ENCODE results near the gene RASAL2.
A peak's percentile ranks its signal among the peaks of the same experiment; 100 is the strongest.
"Not testable (repeated sequence)": the region's sequence is repeated elsewhere in the genome, so short reads cannot be mapped to it uniquely, and the experiment has no call there.

RASAL2 gene

DNA sequence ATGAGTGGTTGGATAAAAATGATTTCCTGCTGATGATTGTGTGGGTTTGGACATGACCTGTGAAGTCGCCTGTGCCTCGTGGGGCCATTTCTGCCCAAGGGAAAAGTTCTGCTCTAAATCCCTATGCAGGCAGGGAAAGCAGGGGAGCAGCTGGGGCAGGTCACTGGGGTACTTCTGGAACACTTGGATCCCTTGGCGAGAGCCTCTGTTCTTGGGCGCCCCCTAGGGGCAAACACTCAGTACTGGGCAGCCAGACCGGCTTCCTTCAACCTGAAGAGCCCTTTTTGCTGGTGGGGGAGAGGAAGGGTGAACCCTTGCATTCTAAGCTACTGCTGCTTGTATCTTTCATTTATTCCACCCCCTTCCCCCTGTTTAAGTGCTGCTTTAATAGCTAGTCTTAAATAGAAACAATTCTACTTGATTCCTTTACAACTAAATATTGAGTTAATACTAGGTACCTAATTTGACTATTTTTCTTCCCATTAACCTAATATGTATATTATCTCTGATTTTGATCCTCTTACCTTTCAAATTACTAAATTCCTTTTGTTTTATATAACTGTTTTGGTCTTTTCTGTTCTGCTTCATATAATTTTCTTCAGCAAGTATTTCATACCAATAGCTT, 407.9 kb downstream of the RASAL2 start:
- CTCF ChIA-PET: interaction anchor here (0.5 to 9.0 kb wide), 56 partner anchors 14 to 555 kb away, joined by 3 to 205 read pairs (median 4); partner anchors contain the start of gene TEX35
- H3K4me3 ChIP-seq (ENCODE audit: low read depth, low read length): no peak overlapping the region
- DNase-seq (ENCODE audit: low read depth, low spot score): no peak
- TF ChIP-seq, protein P1, sequence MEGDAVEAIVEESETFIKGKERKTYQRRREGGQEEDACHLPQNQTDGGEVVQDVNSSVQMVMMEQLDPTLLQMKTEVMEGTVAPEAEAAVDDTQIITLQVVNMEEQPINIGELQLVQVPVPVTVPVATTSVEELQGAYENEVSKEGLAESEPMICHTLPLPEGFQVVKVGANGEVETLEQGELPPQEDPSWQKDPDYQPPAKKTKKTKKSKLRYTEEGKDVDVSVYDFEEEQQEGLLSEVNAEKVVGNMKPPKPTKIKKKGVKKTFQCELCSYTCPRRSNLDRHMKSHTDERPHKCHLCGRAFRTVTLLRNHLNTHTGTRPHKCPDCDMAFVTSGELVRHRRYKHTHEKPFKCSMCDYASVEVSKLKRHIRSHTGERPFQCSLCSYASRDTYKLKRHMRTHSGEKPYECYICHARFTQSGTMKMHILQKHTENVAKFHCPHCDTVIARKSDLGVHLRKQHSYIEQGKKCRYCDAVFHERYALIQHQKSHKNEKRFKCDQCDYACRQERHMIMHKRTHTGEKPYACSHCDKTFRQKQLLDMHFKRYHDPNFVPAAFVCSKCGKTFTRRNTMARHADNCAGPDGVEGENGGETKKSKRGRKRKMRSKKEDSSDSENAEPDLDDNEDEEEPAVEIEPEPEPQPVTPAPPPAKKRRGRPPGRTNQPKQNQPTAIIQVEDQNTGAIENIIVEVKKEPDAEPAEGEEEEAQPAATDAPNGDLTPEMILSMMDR (IDR thresholded peaks at IDR 0.05; ENCODE audit: insufficient read depth, low read length, missing control alignments): peak; percentile 90
- POLR2A ChIA-PET: no interaction called here

DNA sequence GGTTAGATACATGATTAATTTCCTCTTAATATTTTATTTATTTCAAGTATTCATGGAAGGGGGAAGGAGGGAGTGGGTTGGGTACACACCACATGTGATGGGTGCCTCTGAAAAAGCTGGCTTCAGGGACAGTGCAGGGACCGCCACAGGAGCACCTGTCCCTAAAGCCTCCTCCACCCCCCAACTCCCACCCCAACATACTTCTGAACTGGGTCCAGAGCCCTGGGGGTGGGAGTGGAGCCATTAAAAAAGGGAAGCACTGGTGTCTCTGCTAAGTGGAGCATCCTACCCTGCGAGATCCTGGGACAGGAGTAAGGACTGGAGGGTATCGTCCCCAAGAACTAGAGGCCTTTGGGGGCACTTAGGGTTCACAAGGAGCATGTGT, 408.4 kb downstream of the RASAL2 start:
- no peak for DNase-seq (ENCODE audit: low read depth, low spot score)
- no peak overlapping the region for H3K4me3 ChIP-seq (ENCODE audit: low read depth, low read length)
- ChIA-PET CTCF (interaction anchor here (0.5 to 9.0 kb wide), 52 partner anchors 14 to 556 kb away, joined by 3 to 205 read pairs (median 5); partner anchors contain the start of gene TEX35), POLR2A (no interaction called here)
- TF ChIP-seq, protein P1 (IDR thresholded peaks at IDR 0.05; ENCODE audit: insufficient read depth, low read length, missing control alignments): no peak

DNA sequence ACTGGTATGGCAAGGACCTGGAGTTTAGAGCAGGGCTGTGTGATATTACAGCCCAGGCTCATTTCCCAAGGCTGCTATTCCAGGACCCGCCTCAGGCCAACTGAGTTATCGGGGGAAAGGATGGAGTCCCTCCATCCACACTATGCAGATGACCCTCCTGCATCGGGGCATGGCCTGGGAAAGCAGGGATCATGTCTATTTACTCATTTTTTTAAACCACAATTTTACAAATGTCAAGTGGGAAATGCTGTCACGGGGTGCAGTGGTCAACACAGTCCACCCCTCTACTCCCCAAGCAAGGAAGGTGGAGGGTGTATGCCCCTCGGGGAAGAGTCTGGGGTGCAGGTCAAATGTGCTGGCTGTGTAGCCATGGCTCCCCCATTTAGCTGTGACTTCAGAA, 409.0 kb downstream of the RASAL2 start:
- ChIA-PET POLR2A (no interaction called here), CTCF (interaction anchor here (0.8 to 9.0 kb wide), 15 partner anchors 8 to 501 kb away, joined by 3 to 205 read pairs (median 8); partner anchors contain the start of gene TEX35)
- no peak overlapping the region for H3K4me3 ChIP-seq (ENCODE audit: low read depth, low read length)
- TF ChIP-seq, protein P1 (IDR thresholded peaks at IDR 0.05; ENCODE audit: insufficient read depth, low read length, missing control alignments): no peak
- DNase-seq (ENCODE audit: low read depth, low spot score): no peak

DNA sequence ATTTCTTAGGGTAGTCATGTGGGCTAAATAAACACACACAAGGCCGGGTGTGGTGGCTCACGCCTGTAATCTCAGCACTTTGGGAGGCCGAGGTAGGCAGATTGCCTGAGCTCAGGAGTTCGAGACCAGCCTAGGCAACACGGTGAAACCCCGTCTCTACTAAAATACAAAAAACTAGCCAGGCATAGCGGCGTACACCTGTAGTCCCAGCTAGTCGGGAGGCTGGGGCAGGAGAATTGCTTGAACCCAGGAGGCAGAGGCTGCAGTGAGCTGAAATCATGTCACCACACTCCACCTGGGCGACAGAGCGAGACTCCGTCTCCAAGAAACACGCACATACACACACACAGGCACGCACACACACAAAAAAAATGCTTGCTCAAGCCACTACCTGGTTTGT, 409.4 kb downstream of the RASAL2 start:
- CTCF ChIA-PET: interaction anchor here (0.7 to 9.0 kb wide), 11 partner anchors 8 to 500 kb away, joined by 3 to 205 read pairs (median 8); partner anchors contain the start of gene TEX35
- DNase-seq (ENCODE audit: low read depth, low spot score); H3K4me3 ChIP-seq (ENCODE audit: low read depth, low read length); POLR2A ChIA-PET: not testable (repeated sequence)

DNA sequence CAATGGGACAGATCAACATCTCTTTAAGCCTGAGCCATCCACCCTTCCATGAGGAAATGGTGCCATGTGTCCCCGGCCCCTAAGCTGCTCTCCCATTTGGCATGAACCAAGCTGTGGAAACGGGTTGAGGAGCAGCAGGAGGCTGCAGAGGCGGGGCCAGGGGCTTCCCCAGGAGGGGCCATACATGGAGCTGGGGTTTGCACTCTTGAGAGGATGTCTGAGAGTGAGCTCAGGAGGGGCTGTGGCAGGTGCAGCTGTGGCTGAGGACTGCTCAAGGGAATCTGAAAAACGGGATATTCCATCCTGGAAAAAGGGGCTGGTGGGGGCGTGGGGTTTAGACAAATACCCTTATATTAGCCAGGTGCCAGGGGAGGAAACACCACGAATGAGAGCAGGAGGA, 409.9 kb downstream of the RASAL2 start:
- no peak for DNase-seq (ENCODE audit: low read depth, low spot score)
- POLR2A ChIA-PET: no interaction called here
- H3K4me3 ChIP-seq (ENCODE audit: low read depth, low read length): no peak overlapping the region
- TF ChIP-seq, protein P1 (IDR thresholded peaks at IDR 0.05; ENCODE audit: insufficient read depth, low read length, missing control alignments): no peak
- CTCF ChIA-PET: interaction anchor here (0.7 to 9.0 kb wide), 10 partner anchors 9 to 499 kb away, joined by 3 to 205 read pairs (median 6); partner anchors contain the start of gene TEX35

DNA sequence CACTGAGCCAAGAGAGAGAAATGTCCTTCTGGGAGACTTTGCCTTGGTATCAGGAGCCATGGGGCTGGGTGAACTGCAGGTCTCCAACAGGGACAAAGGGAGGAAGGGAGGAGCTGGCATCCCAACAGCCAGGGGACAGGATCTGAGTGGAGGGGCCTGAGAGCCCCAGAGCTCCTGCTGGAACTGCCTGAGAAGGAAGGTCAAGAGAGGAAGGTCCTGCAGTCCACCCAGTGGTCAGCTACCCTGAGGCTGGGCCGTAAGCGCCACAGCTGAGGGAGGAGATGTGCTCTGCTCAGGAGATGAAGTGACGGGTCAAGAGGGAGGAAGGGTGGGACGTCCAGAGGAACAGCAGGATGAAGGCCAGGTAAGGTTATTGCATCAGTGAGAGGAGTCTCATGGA, 410.4 kb downstream of the RASAL2 start:
- ChIA-PET CTCF (interaction anchor here (0.8 to 9.0 kb wide), 8 partner anchors 9 to 498 kb away, joined by 3 to 205 read pairs (median 6); partner anchors contain the start of gene TEX35), POLR2A (no interaction called here)
- DNase-seq (ENCODE audit: low read depth, low spot score): no peak
- H3K4me3 ChIP-seq (ENCODE audit: low read depth, low read length): no peak overlapping the region
- TF ChIP-seq, protein P1 (IDR thresholded peaks at IDR 0.05; ENCODE audit: insufficient read depth, low read length, missing control alignments): no peak
